ENCODE results near the gene GIGYF2.

The GIGYF2 gene

GRCh38 chr2:232791518-232791917 is 94.4 kb downstream of the GIGYF2 start:
- no peak for DNase-seq
- peaks cover 64% of the 10 kb centered on the region for H3K36me3 Mint-ChIP-seq (ENCODE audit: low read depth)
- H3K27ac Mint-ChIP-seq = no peak overlapping the region
- H3K4me1 Mint-ChIP-seq = no peaks in the 10 kb centered on the region
- no peaks in the 10 kb centered on the region for H3K9me3 Mint-ChIP-seq
- no peak overlapping the region for H3K4me3 Mint-ChIP-seq
- no peak for TF ChIP-seq CTCF (IDR thresholded peaks at IDR 0.05)
- H3K27me3 Mint-ChIP-seq (ENCODE audit: low read depth, poor library complexity) = no peaks in the 10 kb centered on the region

- Mint-ChIP-seq H3K27ac (no peak overlapping the region), H3K9me3 (no peaks in the 10 kb centered on the region), H3K36me3 (ENCODE audit: low read depth) (peaks cover 62% of the 10 kb centered on the region), H3K4me1 (no peaks in the 10 kb centered on the region), H3K27me3 (ENCODE audit: low read depth, poor library complexity) (no peaks in the 10 kb centered on the region), H3K4me3 (no peak overlapping the region)
- no peak for TF ChIP-seq CTCF (IDR thresholded peaks at IDR 0.05)
- DNase-seq = no peak
These were observed 96.1 kb downstream of the GIGYF2 start for GRCh38 chr2:232793271-232793670.

GRCh38 chr2:232794981-232795380 is 97.8 kb downstream of the GIGYF2 start:
- H3K4me3 Mint-ChIP-seq = no peak overlapping the region
- no peaks in the 10 kb centered on the region for H3K9me3 Mint-ChIP-seq

GRCh38 chr2:232795920-232796319 is 98.8 kb downstream of the GIGYF2 start:
- H3K9me3 Mint-ChIP-seq = no peaks in the 10 kb centered on the region
- no peaks in the 10 kb centered on the region for H3K4me1 Mint-ChIP-seq
- DNase-seq = no peak
- TF ChIP-seq CTCF (IDR thresholded peaks at IDR 0.05) = no peak
- no peak overlapping the region for H3K27ac Mint-ChIP-seq
- no peaks in the 10 kb centered on the region for H3K27me3 Mint-ChIP-seq (ENCODE audit: low read depth, poor library complexity)
- no peak overlapping the region for H3K4me3 Mint-ChIP-seq
- peaks cover 62% of the 10 kb centered on the region for H3K36me3 Mint-ChIP-seq (ENCODE audit: low read depth)

More at GRCh38 chr2:232794981-232795380, 97.8 kb downstream of the GIGYF2 start:
- no peak overlapping the region for H3K27ac Mint-ChIP-seq
- no peak for DNase-seq
- no peak for TF ChIP-seq CTCF (IDR thresholded peaks at IDR 0.05)
- no peaks in the 10 kb centered on the region for H3K4me1 Mint-ChIP-seq
- no peaks in the 10 kb centered on the region for H3K27me3 Mint-ChIP-seq (ENCODE audit: low read depth, poor library complexity)
- peaks cover 62% of the 10 kb centered on the region for H3K36me3 Mint-ChIP-seq (ENCODE audit: low read depth)

GRCh38 chr2:232798187-232798586 is 101.1 kb downstream of the GIGYF2 start:
- Mint-ChIP-seq H3K9me3 (peaks cover 14% of the 10 kb centered on the region), H3K4me3 (no peak overlapping the region), H3K27me3 (ENCODE audit: low read depth, poor library complexity) (no peaks in the 10 kb centered on the region), H3K27ac (no peak overlapping the region), H3K4me1 (no peaks in the 10 kb centered on the region), H3K36me3 (ENCODE audit: low read depth) (peaks cover 71% of the 10 kb centered on the region)
- no peak for DNase-seq
- TF ChIP-seq CTCF (IDR thresholded peaks at IDR 0.05) = no peak

GRCh38 chr2:232800166-232800565 is 103.0 kb downstream of the GIGYF2 start:
- TF ChIP-seq CTCF (IDR thresholded peaks at IDR 0.05) = no peak
- H3K4me1 Mint-ChIP-seq = no peaks in the 10 kb centered on the region
- H3K4me3 Mint-ChIP-seq = no peak overlapping the region
- H3K36me3 Mint-ChIP-seq (ENCODE audit: low read depth) = peaks cover 86% of the 10 kb centered on the region
- no peak overlapping the region for H3K27ac Mint-ChIP-seq
- H3K27me3 Mint-ChIP-seq (ENCODE audit: low read depth, poor library complexity) = no peaks in the 10 kb centered on the region
- DNase-seq = no peak
- H3K9me3 Mint-ChIP-seq = peaks cover 14% of the 10 kb centered on the region

Data from nephron progenitor cell (in vitro differentiated cells).